Middle frontal gyrus (tissue), 1 donor: ENCODE data around the gene KPNA1.

Experiments
- DNase-seq: peaks from one replicate; pipeline ENCODE4 v3.0.0-alpha.2; 2015; ENCODE audit warnings: low spot score; ENCODE audit errors: extremely low spot score

Gene KPNA1

GRCh38 chr3:122383771-122384697 is 130.7 kb downstream of the KPNA1 start, which contains the start of gene FAM162A:
FAM162A (plus strand) TSS chr3:122384182; CDS start chr3:122384266, 84 bp downstream.
- DNase-seq: peak; percentile 88

- DNase-seq: peak; percentile 69
Measured at GRCh38 chr3:122382888-122383666, 131.7 kb downstream of the KPNA1 start, which contains the start of gene MIX23. MIX23 (minus strand) TSS chr3:122383231; CDS start chr3:122383224, 7 bp downstream.

GRCh38 chr3:122377975-122378374 is 136.8 kb downstream of the KPNA1 start:
- no peak for DNase-seq

- no peak for DNase-seq
Measured at GRCh38 chr3:122374034-122374433, 140.7 kb downstream of the KPNA1 start.
